ENCODE results near the gene P2RX6.
"Not testable (repeated sequence)": the region's sequence is repeated elsewhere in the genome, so short reads cannot be mapped to it uniquely, and the experiment has no call there.

The P2RX6 gene

DNA sequence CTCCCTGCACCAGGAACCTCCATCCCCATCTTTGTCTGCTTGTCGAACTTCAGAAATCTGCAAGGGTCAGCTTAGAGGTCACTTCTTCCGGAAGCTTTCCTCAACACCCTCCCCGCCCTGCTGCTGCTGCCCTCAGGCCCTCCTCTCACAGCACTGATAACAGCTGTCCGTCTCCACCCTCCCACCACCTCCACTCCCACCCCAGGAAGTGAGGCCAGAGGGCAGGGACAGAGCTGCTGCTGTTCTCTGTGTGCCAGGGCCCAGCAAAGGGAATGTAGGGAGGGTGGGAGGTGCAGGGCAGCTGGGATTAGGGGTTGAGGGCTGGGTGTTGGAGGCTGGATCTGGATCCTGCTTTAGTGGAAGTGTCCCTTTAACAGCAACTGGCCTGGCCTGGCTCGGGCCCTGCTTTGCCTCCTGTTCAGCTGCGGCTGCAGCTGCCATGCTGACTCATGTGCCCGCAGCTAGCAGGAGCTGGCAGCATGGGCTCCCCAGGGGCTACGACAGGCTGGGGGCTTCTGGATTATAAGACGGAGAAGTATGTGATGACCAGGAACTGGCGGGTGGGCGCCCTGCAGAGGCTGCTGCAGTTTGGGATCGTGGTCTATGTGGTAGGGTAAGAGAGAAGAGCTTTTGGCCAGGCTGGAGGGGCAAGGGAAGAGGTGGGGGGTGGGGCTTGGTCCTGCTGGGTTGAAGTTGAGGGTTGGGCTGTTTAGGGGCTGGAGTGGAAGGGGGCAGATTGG lies at the start of gene P2RX6:
TSS of gene P2RX6 (plus strand) at position 440 of the 740 bp plus-strand sequence. CDS start at position 450, 10 bp downstream.
- in situ Hi-C loops (cut with HindIII; ENCODE audit: low pct_unique_long_range_greater_than_20kb, low sequenced_read_pairs) = no loop called here
- TF ChIP-seq JUND (IDR thresholded peaks at IDR 0.05; ENCODE audit: low read depth) = no peak
- DNase-seq (ENCODE audit: low read depth in 1 of 2, low spot score in 1 of 2) = no peak

DNA sequence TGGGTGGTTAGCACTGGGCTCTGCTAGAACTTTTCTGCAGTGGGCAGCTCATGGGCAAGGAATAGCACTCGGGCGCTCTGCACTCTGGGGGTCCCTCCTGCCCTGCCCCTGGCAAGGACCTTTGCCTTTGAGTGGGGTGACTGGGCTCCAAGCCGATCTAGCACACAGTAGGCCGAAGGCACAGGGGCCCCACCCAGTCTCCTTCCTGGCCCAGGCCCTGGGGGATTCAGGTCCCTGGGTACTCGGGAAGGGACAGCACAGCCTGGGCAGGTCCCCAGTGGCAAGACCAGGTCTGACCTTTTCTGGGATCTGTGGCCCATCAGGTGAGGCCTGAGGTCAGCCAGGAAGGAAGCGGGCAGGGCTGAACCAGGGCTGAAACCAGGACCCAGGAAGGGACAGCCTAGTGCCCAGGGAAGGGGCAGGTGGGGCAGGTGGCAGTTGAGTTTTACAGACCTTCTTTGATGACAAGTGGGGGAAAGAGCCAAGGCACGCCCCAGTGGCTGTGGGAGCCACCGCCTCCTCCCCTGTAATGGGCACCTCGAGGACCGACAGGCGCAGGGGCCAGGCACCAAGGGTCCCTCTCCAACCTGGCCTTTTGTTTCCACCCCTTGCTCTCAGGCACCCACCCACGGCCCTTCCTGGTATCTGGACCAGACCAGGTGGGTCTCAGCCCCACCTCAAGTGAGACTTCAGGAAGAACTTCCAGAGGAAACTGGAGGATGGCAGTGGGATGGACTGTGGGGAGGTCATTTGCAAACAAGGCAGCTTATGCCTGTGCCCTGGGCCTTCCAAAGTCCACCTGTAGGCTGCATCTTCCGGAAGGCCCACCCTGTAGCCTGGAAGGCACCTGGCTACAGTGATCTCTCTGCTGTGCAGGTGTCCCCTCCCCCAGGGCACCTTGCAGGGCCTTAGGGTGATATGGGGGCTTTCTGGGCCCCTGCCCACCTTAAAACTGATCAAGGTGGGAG lies 48.8 kb upstream of the P2RX6 start:
- no peak for DNase-seq (ENCODE audit: low read depth in 1 of 2, low spot score in 1 of 2)
- no peak for TF ChIP-seq JUND (IDR thresholded peaks at IDR 0.05; ENCODE audit: low read depth)
- in situ Hi-C loops (cut with HindIII; ENCODE audit: low pct_unique_long_range_greater_than_20kb, low sequenced_read_pairs) = no loop called here

DNA sequence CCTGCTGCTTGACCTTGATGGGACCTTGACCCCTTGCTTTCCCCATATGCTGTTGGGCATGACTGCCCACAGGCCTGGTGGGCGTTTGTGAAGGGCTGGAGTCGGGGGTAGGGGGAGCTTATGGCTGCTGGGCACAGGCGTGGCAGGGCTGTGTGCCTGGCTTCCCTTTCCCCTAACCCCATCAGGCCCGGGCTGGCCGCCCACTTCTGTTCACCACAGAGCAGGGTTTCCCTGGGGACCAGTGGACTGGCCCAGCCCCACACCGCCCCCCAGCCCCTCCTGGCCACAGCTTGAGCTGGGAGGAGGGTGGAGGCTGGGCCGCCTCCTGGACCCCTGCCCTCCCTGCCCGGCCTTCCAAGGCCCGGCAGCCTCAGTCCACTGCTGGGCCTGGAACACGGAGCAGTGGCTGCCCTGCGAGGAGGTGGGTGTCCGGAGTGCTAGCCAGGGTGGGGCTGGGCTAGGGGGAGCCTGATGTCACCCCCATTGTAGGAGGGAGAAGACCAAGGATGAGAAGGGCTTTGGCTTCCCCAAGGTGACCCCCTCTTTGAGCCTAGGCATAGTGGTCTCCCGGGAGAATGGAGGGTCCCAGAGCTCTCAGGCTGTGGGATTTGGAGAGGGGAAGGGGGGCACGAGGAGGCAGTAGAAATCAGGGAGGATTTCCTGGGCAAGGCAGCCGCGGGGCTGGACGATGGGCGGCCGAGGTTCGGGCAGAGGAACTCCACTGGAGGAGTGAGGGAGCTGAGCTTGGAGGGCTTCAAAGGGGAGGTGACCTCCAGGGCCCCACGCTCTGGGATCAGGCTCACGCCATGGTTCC lies 47.9 kb upstream of the P2RX6 start, which contains the start of gene AIFM3:
TSS of gene AIFM3 (plus strand) at position 373 of the 814 bp plus-strand sequence. CDS start 690 bp downstream, outside the sequence.
- DNase-seq (ENCODE audit: low read depth in 1 of 2, low spot score in 1 of 2) = no peak
- in situ Hi-C loops (cut with HindIII; ENCODE audit: low pct_unique_long_range_greater_than_20kb, low sequenced_read_pairs) = no loop called here
- TF ChIP-seq JUND (IDR thresholded peaks at IDR 0.05; ENCODE audit: low read depth) = no peak

DNA sequence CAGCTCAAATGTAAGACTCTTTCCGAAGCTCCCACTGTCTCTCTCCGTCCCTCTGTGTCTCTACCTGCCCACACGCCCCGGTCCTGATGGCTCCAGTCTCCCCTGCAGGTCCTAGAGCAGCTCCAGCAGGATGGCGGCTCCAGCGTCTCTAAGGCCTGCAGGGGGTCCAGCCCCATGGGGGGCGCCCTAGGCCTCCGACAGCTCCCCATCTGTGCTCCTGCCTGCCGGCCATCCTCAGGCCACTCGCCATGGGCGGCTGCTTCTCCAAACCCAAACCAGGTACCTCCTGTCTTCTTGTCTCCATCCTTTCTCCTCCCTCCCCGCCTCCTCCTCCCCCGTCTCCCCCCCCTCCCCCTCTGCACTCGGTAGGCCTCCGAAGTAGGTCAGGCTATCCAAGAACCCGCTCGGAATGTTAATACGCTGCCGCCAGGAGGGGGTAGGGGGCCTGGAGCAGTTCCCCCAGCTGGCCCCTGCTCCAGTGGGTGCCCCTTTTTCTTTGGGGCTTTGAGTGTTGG lies 47.2 kb upstream of the P2RX6 start:
- TF ChIP-seq JUND (IDR thresholded peaks at IDR 0.05; ENCODE audit: low read depth) = no peak
- in situ Hi-C loops (cut with HindIII; ENCODE audit: low pct_unique_long_range_greater_than_20kb, low sequenced_read_pairs) = no loop called here

DNA sequence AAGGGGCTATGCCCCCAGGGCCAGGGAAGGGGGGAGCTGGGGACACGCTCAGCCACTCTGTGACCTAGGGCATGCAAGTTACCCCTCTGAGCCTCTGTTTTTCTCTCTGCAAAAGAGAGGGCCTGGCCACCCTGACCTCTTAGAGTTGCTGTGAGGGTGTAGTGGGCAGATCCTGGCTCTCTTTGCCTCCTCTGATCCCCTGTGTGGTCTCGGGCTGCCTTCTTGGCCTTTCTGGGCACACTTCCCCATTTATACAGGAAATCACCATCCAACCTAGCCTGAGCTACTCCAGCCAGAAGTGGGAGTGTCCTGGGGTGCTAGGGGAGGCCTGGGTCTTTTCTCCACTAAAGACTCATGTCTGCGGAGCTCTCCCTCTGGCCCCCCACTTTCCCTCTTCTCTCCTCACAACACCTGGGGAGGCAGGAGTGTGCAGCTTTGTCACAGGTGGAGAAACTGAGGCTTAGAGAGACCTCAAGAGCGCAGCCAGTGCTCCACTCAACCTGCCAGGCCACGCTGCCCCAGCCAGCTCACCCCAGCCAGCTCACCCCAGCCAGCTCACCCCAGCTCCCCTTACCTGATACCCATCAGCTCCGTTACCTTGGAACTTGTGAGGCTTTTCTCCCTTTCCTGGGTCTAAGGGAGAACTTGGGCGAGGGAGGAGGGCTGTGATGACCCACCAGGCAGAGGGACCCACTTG lies 46.5 kb upstream of the P2RX6 start:
- in situ Hi-C loops (cut with HindIII; ENCODE audit: low pct_unique_long_range_greater_than_20kb, low sequenced_read_pairs) = no loop called here
- no peak for DNase-seq (ENCODE audit: low read depth in 1 of 2, low spot score in 1 of 2)
- no peak for TF ChIP-seq JUND (IDR thresholded peaks at IDR 0.05; ENCODE audit: low read depth)

More for the DNA sequence above, 47.2 kb upstream of the P2RX6 start:
- no peak for DNase-seq (ENCODE audit: low read depth in 1 of 2, low spot score in 1 of 2)

DNA sequence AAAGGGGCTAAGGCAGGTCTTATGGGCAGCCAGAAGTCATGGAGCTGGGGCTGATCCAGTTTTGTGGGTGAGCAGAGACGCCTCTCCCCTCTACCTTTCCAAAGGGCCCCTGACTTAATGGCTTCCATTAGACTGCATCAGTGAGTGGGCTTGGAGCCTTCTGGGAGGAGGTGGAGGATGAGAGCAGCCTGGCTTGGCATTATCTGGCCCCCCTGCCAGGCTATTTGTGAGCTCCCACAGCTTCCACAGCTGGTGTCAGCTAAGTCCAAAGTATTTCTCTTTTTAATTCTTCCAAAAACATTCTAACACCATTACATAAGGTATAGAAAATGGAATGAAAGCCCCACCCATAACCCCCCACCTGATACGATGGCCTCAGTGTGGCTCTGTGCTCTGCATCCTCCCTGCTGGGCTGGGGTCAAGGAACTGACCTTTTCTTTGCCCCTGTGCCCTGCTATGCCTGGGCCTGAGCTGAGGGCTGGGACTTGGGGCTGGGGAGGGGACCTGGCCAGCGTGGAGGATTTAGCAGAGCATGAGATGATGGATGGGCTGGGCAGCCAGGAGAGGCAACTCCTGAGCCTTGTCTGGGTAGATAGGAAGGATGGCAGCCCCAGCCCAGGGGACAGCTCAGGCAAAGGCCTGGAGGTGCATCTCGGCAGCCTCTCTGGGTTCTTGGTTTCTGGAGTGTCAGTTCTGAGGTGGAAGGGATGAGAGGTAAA lies 43.9 kb upstream of the P2RX6 start:
- in situ Hi-C loops (cut with HindIII; ENCODE audit: low pct_unique_long_range_greater_than_20kb, low sequenced_read_pairs) = no loop called here
- TF ChIP-seq JUND (IDR thresholded peaks at IDR 0.05; ENCODE audit: low read depth) = no peak
- DNase-seq (ENCODE audit: low read depth in 1 of 2, low spot score in 1 of 2) = no peak

DNA sequence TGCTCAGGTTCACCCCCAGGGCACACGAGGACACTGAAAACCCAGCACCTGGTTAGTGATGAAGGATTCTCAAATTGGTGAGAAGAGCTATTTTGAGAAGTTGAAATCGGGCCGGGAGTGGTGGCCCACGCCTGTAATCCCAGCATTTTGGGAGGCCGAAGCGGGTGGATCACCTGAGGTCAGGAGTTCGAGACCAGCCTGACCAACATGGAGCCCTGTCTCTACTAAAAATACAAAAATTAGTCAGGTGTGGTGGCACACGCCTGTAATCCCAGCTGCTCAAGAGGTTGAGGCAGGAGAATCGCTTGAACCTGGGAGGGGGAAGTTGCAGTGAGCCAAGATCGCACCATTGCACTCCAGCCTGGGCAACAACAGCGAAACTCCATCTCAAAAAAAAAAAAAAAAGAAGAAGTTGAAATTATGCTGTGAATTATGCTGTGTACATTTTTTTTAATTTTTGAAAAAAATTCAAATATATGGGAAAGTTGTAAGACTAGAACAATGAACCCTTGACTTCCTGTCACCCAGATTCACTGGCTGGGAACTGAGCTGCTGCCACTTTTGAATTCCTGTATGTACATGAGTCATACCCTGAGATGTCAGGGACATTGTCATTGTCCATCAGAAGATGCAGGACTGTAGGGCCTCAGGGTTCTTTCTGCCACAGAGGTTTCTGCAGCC lies 42.8 kb upstream of the P2RX6 start:
- DNase-seq (ENCODE audit: low read depth in 1 of 2, low spot score in 1 of 2); in situ Hi-C loops (cut with HindIII; ENCODE audit: low pct_unique_long_range_greater_than_20kb, low sequenced_read_pairs): not testable (repeated sequence)

DNA sequence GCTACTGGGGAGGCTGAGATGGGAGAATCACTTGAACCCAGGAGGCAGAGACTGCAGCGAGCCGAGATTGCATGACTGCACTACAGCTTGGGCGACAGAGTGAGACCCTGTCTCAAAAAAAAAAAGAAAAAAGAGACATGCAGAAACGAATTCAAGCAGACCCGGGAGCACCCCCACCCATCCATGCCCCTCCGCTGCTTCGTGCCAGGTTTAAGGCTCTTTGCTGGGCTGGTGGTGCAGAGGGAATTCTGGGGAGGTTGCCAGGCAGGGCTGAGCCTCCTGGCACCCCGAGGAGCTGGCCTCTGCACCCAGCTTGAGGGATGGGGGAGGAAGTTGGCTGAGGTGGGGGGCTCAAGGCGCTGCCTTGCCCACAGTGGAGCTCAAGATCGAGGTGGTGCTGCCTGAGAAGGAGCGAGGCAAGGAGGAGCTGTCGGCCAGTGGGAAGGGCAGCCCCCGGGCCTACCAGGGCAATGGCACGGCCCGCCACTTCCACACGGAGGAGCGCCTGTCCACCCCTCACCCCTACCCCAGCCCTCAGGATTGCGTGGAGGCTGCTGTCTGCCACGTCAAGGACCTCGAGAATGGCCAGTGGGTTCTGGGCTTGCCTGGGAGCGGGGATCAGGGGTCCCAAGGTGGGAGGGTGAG lies 41.9 kb upstream of the P2RX6 start:
- no peak for TF ChIP-seq JUND (IDR thresholded peaks at IDR 0.05; ENCODE audit: low read depth)
- in situ Hi-C loops (cut with HindIII; ENCODE audit: low pct_unique_long_range_greater_than_20kb, low sequenced_read_pairs) = no loop called here
- no peak for DNase-seq (ENCODE audit: low read depth in 1 of 2, low spot score in 1 of 2)

DNA sequence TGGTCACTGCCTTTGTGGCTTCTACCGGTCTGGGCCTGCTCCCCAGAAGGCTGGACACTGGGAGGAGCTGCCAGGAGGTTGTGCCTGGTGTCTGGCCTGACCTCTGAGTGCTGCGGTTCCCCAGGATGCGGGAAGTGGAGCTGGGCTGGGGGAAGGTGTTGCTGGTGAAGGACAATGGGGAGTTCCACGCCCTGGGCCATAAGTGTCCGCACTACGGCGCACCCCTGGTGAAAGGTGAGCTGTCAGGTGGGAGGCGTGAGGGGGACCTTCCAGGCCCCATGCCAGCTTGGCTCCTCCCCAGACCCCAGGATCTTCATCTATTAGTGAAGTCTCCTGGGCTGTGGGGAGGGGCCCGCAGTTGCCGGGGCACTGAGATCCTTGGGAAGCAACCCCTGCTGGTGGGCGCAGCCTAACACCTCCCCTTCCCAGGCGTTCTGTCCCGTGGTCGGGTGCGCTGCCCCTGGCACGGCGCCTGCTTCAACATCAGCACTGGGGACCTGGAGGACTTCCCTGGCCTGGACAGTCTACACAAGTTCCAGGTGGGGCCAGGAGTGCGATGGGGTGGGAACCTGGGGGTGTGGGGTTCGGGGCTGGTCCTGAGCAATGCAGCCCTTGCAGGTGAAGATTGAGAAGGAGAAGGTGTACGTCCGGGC lies 41.2 kb upstream of the P2RX6 start:
- in situ Hi-C loops (cut with HindIII; ENCODE audit: low pct_unique_long_range_greater_than_20kb, low sequenced_read_pairs) = no loop called here

More for the DNA sequence above, 41.2 kb upstream of the P2RX6 start:
- no peak for DNase-seq (ENCODE audit: low read depth in 1 of 2, low spot score in 1 of 2)
- no peak for TF ChIP-seq JUND (IDR thresholded peaks at IDR 0.05; ENCODE audit: low read depth)

All from T47D (cell line).